HepG2 (cell line): ENCODE measurements around the gene GLYR1. TPM values are rescaled to one million over a fixed set of nuclear protein-coding genes. Genes with fewer than 3 reads are reported as not detected.
"Not testable (repeated sequence)": the region's sequence is repeated elsewhere in the genome, so short reads cannot be mapped to it uniquely, and the experiment has no call there.

Source experiments
- ATAC-seq: fragments of 200-7000 bp; cut with Tn5 transposase; 3 replicates; pipeline ENCODE4 v1.9.1; 2020; ENCODE audit warnings: mild to moderate bottlenecking, moderate library complexity
- BruUV-seq: library from RNA; stranded (reverse); fragments of 400-500 nt; replicated peaks from 2 replicates; lab custom pipeline; 2021; lab: Mats Ljungman, UMichigan
- CTCF ChIA-PET: fragments of 300-600 bp; formaldehyde crosslinking; extraction: SDS; loops from one replicate; lab custom pipeline; 2021; ENCODE audit warnings: low total read pairs, inconsistent platforms, low intra/inter-chr PET ratio; lab: Yijun Ruan, JAX
- POLR2A ChIA-PET: fragments of 350-600 bp; sonication (Branson Sonifier 250); formaldehyde crosslinking; loops from one replicate; lab custom pipeline; 2020; ENCODE audit warnings: antibody characterized with exemption, inconsistent platforms; lab: Yijun Ruan, JAX
- DNase-seq: peaks from one replicate; pipeline ENCODE4 v3.0.0-alpha.2; 2015; ENCODE audit warnings: low spot score
- FAIRE-seq: peaks from 3 replicates; lab custom pipeline; 2011; peaks lifted over from hg19 to GRCh38; lab: Jason Lieb, UNC
- H2AFZ ChIP-seq: one replicate; pipeline ENCODE4 v1.6.1; 2011; ENCODE audit warnings: low read length, inconsistent platforms
- H3K27ac ChIP-seq: fragments of 300-600 bp; 3 replicates; pipeline ENCODE4 v1.8.0; 2011; ENCODE audit warnings: mixed run types, mild to moderate bottlenecking, mixed read lengths, low read length, inconsistent platforms; ENCODE audit not compliant: insufficient read depth; ENCODE audit errors: extremely low read length
- H3K27me3 ChIP-seq, 2 experiments: fragments of 200-600 bp in 1 of 2; 2 replicates in 1 of 2; 3 replicates in 1 of 2; pipeline versions ENCODE4 v1.6.0 to v1.8.0; 2011; ENCODE audit warnings: low read length in 2 of 2, mild to moderate bottlenecking in 2 of 2, moderate library complexity in 2 of 2, inconsistent platforms in 1 of 2; ENCODE audit not compliant: insufficient read depth in 2 of 2, control insufficient read depth in 1 of 2
- H3K36me3 ChIP-seq, 2 experiments: fragments of 200-600 bp in 1 of 2; replicated peaks in 1 of 2; 2 replicates in 1 of 2; 3 replicates in 1 of 2; pipeline versions ENCODE4 v1.5.1 to v1.8.0; 2011; ENCODE audit warnings: low read length in 2 of 2, inconsistent platforms in 1 of 2; ENCODE audit not compliant: insufficient read depth in 2 of 2, control insufficient read depth in 1 of 2
- H3K4me1 ChIP-seq: 2 replicates; pipeline ENCODE4 v1.5.1; 2012; ENCODE audit warnings: low read length, inconsistent platforms; ENCODE audit not compliant: insufficient read depth
- H3K4me2 ChIP-seq: 2 replicates; pipeline ENCODE4 v1.6.0; 2011; ENCODE audit warnings: low read depth, low read length, inconsistent platforms
- H3K4me3 ChIP-seq, 3 experiments: fragments of 200-600 bp in 1 of 3; sonication (generic), shearing (Covaris generic) in 1 of 3; replicated peaks in 1 of 3; 2 replicates each; pipeline ENCODE4 v1.5.1; 2011 to 2016; ENCODE audit warnings: low read length in 3 of 3, inconsistent platforms in 2 of 3, low read depth in 2 of 3, mild to moderate bottlenecking in 2 of 3, control low read depth in 1 of 3, mixed read lengths in 1 of 3; ENCODE audit not compliant: insufficient read depth in 1 of 3
- H3K79me2 ChIP-seq: one replicate; pipeline ENCODE4 v1.6.1; 2011; ENCODE audit warnings: low read length, inconsistent platforms; ENCODE audit not compliant: insufficient read depth
- H3K9ac ChIP-seq: 2 replicates; pipeline ENCODE4 v1.6.0; 2011; ENCODE audit warnings: mild to moderate bottlenecking, low read depth, low read length, inconsistent platforms; ENCODE audit not compliant: insufficient read depth
- H3K9me3 ChIP-seq: 2 replicates; pipeline ENCODE4 v1.5.1; 2012; ENCODE audit warnings: mild to moderate bottlenecking, low read length
- H4K20me1 ChIP-seq: 2 replicates; pipeline ENCODE4 v1.6.0; 2011; ENCODE audit warnings: inconsistent platforms, mild to moderate bottlenecking, low read length, moderate library complexity; ENCODE audit not compliant: insufficient read depth
- KDM3A ChIP-seq: IDR thresholded peaks from 2 replicates; pipeline ENCODE4 v1.6.1; 2018; ENCODE audit warnings: low read depth, missing compliant biosample characterization
- ZMYM3 ChIP-seq: sonication (generic); formaldehyde crosslinking; IDR thresholded peaks from 2 replicates; pipeline ENCODE4 v1.5.1; 2020; ENCODE audit warnings: mild to moderate bottlenecking, missing genetic modification reagents
- ZNF232 ChIP-seq: sonication (generic); formaldehyde crosslinking; IDR thresholded peaks from 2 replicates; pipeline ENCODE4 v1.4.0; 2020; ENCODE audit warnings: missing genetic modification reagents, borderline replicate concordance
- ZNF577 ChIP-seq: sonication (generic); formaldehyde crosslinking; IDR thresholded peaks from 2 replicates; pipeline ENCODE4 v1.4.0; 2020; ENCODE audit warnings: mild to moderate bottlenecking, low read depth, missing genetic modification reagents, borderline replicate concordance
- ZNF770 ChIP-seq: sonication (generic); formaldehyde crosslinking; IDR thresholded peaks from 2 replicates; pipeline ENCODE4 v1.5.0; 2020; ENCODE audit warnings: mild to moderate bottlenecking, missing genetic modification reagents
- WGBS: methylation state at CpG from one replicate; pipeline ENCODE4 v1.1.6; 2017; ENCODE audit warnings: low lambda C conversion rate; 5-methylcytosine and 5-hydroxymethylcytosine counted together
- in situ Hi-C: cut with HindIII; loops from 2 replicates; pipeline ENCODE4 v1.10.0; 2017; ENCODE audit warnings: low pct_unique_long_range_greater_than_20kb; ENCODE audit not compliant: extremely low pct_ligation_motif_present
- intact Hi-C: fragments of 100-400 bp; cut with micrococcal nuclease; formaldehyde crosslinking; loops from one replicate; pipeline ENCODE4 v1.10.0; 2022; ENCODE audit not compliant: unreplicated experiment
- polyA plus RNA-seq, 8 experiments: library from polyadenylated mRNA; depleted of rRNA in 3 of 8; stranded (reverse) in 7 of 8; unstranded in 1 of 8; fragments of >200 nt; fragmentation: Illumina TruSeq in 4 of 8; extraction: Trizol in 4 of 8; gene quantifications; 2 replicates each; pipeline versions ENCODE4 v1.2.1 to v1.2.3, GENCODE V29; 2011 to 2016; ENCODE audit warnings: low read depth in 4 of 8, missing spikeins in 1 of 8, mixed read lengths in 1 of 8; ENCODE audit not compliant: insufficient read depth in 1 of 8
- total RNA-seq, 5 experiments: library from RNA; depleted of rRNA; stranded (reverse); fragments of >200 nt; fragmentation: Illumina TruSeq; extraction: Trizol; gene quantifications; 2 replicates each; pipeline ENCODE4 v1.2.3, GENCODE V29; 2016; ENCODE audit warnings: low read depth in 1 of 5

The GLYR1 gene
- total and polyA plus RNA-seq, 2 of the 13 experiments (the other 11 are each of a cell fraction or from before 2014, with no cell fraction given): 28.3 to 48.7 TPM

- not testable (repeated sequence) for FAIRE-seq, H4K20me1 ChIP-seq, H3K4me3 ChIP-seq, H3K79me2 ChIP-seq, BruUV-seq, H3K27ac ChIP-seq, H3K36me3 ChIP-seq, H3K9me3 ChIP-seq, DNase-seq
- peak overlapping the region; percentile 42; the same call in 1 of the 2 replicates for H3K4me2 ChIP-seq
- TF ChIP-seq ZNF770 (CRISPR knock-in tag): 0 out of 2 replicates have a peak, but pooled peaks have one; percentile 9
- peak; percentile 23 for TF ChIP-seq ZMYM3 (CRISPR knock-in tag)
- TF ChIP-seq, all 625 proteins: peak for 2; not testable (repeated sequence) for 623
- H2AFZ ChIP-seq, intact Hi-C loops, H3K9ac ChIP-seq, CTCF ChIA-PET, in situ Hi-C loops, POLR2A ChIA-PET, ATAC-seq, H3K27me3 ChIP-seq: not testable (repeated sequence)
- H3K4me1 ChIP-seq: peaks cover 97% of the 10 kb centered on the region
- 50% methylated on average over 14 of the region's 14 CpGs for whole genome bisulfite sequencing
These were observed 62.6 kb downstream of the GLYR1 start for GRCh38 chr16:4784444-4784987.

GRCh38 chr16:4783951-4784336, 63.1 kb downstream of the GLYR1 start:
- no peak overlapping the region for H3K9ac ChIP-seq
- TF ChIP-seq KDM3A: no peak
- TF ChIP-seq ZNF232 (CRISPR knock-in tag): no peak
- TF ChIP-seq ZNF577 (CRISPR knock-in tag): no peak
- H3K9me3 ChIP-seq: no peaks in the 10 kb centered on the region
- BruUV-seq: no TSS peak
- in situ Hi-C loops: no loop called here
- ChIA-PET CTCF (no interaction called here), POLR2A (no interaction called here)
- 0% methylated on average over 1 of the region's 16 CpGs for WGBS
- intact Hi-C loops: no loop called here
- no peaks in the 10 kb centered on the region for H4K20me1 ChIP-seq
- peak; percentile 13; the same call in 2 of the 3 replicates for ATAC-seq
- peak overlapping the region in 1 of 3 experiments; percentile 9; a peak in 1 of 6 replicates for H3K4me3 ChIP-seq
- FAIRE-seq: no peak
- no peak overlapping the region for H3K27ac ChIP-seq
- no peak for DNase-seq
- H3K79me2 ChIP-seq: no peaks in the 10 kb centered on the region
- no peak overlapping the region for H2AFZ ChIP-seq
- H3K4me1 ChIP-seq: peaks cover 96% of the 10 kb centered on the region
- no peaks in the 10 kb centered on the region for H3K36me3 ChIP-seq
- peak overlapping the region; percentile 42; the same call in 1 of the 2 replicates for H3K4me2 ChIP-seq
- no peaks in the 10 kb centered on the region for H3K27me3 ChIP-seq
